Upper lobe of left lung (tissue), 4 donors: Measurements from ENCODE around the gene NBL1.

Experiments used
- CTCF ChIP-seq, 6 experiments: fragments of 450-650 bp in 4 of 6; fragments of 200-600 bp in 2 of 6; sonication (generic) in 2 of 6; IDR thresholded peaks; one replicate each; pipeline ENCODE4 v1.5.1; 2016 to 2019; ENCODE audit warnings: antibody characterized with exemption in 6 of 6
- EP300 ChIP-seq, 4 donors: sonication (generic); formaldehyde crosslinking; IDR thresholded peaks; one replicate each; pipeline ENCODE4 v1.5.1; 2017; ENCODE audit warnings: antibody characterized with exemption in 4 of 4, control low read depth in 2 of 4
- POLR2A ChIP-seq, 4 donors: fragments of 450-650 bp; IDR thresholded peaks; one replicate each; pipeline ENCODE4 v1.5.1; 2016 to 2017; ENCODE audit warnings: antibody characterized with exemption in 4 of 4, mild to moderate bottlenecking in 2 of 4
- POLR2AphosphoS5 ChIP-seq, 2 donors: sonication (generic); formaldehyde crosslinking; IDR thresholded peaks; one replicate each; pipeline ENCODE4 v1.5.1; 2017; ENCODE audit warnings: antibody characterized with exemption in 2 of 2

- TF ChIP-seq CTCF (IDR thresholded peaks at IDR 0.05) = peak; percentile 21 to 65 (median 45)
- TF ChIP-seq EP300 (IDR thresholded peaks at IDR 0.05) = no peak
- no peak for TF ChIP-seq POLR2A (IDR thresholded peaks at IDR 0.05)
- TF ChIP-seq POLR2AphosphoS5 (IDR thresholded peaks at IDR 0.05) = no peak
Observed at GRCh38 chr1:19651141-19651737, 7.1 kb downstream of the NBL1 start.
